C4-2B (cell line): Measurements from ENCODE around the gene CYP1B1.

Source experiments
- ZFX ChIP-seq: fragments of 450-650 bp; IDR thresholded peaks from 2 replicates; pipeline ENCODE4 v1.6.1; 2017
- TF ChIP-seq, protein P1 (sequence below): fragments of 450-650 bp; conservative IDR thresholded peaks from 2 replicates; pipeline ENCODE4 v1.5.1; 2017; ENCODE audit warnings: mild to moderate bottlenecking

GRCh38 chr2:38038682-38039081, 37.3 kb downstream of the CYP1B1 start:
- TF ChIP-seq, protein P1, sequence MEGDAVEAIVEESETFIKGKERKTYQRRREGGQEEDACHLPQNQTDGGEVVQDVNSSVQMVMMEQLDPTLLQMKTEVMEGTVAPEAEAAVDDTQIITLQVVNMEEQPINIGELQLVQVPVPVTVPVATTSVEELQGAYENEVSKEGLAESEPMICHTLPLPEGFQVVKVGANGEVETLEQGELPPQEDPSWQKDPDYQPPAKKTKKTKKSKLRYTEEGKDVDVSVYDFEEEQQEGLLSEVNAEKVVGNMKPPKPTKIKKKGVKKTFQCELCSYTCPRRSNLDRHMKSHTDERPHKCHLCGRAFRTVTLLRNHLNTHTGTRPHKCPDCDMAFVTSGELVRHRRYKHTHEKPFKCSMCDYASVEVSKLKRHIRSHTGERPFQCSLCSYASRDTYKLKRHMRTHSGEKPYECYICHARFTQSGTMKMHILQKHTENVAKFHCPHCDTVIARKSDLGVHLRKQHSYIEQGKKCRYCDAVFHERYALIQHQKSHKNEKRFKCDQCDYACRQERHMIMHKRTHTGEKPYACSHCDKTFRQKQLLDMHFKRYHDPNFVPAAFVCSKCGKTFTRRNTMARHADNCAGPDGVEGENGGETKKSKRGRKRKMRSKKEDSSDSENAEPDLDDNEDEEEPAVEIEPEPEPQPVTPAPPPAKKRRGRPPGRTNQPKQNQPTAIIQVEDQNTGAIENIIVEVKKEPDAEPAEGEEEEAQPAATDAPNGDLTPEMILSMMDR = no peak
- no peak for TF ChIP-seq ZFX
